Type B pancreatic cell (in vitro differentiated cells): ENCODE results near the gene CDK5RAP2. TPM values are rescaled to one million over a fixed set of nuclear protein-coding genes. Genes with fewer than 3 reads are reported as not detected.

Experiments used
- DNase-seq: peaks from one replicate; pipeline ENCODE4 v3.0.0; 2021; ENCODE audit warnings: mixed read lengths; ENCODE audit not compliant: unreplicated experiment; ENCODE audit errors: extremely low spot score
- H3K27ac Mint-ChIP-seq: 2 replicates; pipeline ENCODE4 v1.8.0; 2021; ENCODE audit warnings: mild to moderate bottlenecking, mixed read lengths
- H3K27me3 Mint-ChIP-seq: 2 replicates; pipeline ENCODE4 v1.8.0; 2021; ENCODE audit warnings: mixed read lengths
- H3K36me3 Mint-ChIP-seq: 2 replicates; pipeline ENCODE4 v1.8.0; 2021; ENCODE audit warnings: mixed read lengths
- H3K4me1 Mint-ChIP-seq: one replicate; pipeline ENCODE4 v1.8.0; 2021; ENCODE audit warnings: mixed read lengths; ENCODE audit not compliant: unreplicated experiment
- H3K4me3 Mint-ChIP-seq: 2 replicates; pipeline ENCODE4 v1.8.0; 2021; ENCODE audit warnings: mild to moderate bottlenecking, mixed read lengths
- H3K9me3 Mint-ChIP-seq: 2 replicates; pipeline ENCODE4 v1.8.0; 2021; ENCODE audit warnings: mixed read lengths
- CTCF ChIP-seq: fragments of 200-600 bp; sonication (generic); conservative IDR thresholded peaks from 2 replicates; pipeline ENCODE4 v1.5.0; 2021; ENCODE audit warnings: antibody characterized with exemption, mild to moderate bottlenecking
- total RNA-seq: library from RNA; stranded (reverse); gene quantifications from 2 replicates; pipeline ENCODE4 v1.2.1, GENCODE V29; 2021; ENCODE audit warnings: low replicate concordance

The CDK5RAP2 gene
- total RNA-seq, 1 donor from 2014 or later = 69.2 TPM

GRCh38 chr9:120603591-120603990 lies 23.6 kb upstream of the CDK5RAP2 start:
- peaks cover 16% of the 10 kb centered on the region for H3K36me3 Mint-ChIP-seq
- no peak for DNase-seq
- H3K9me3 Mint-ChIP-seq = no peaks in the 10 kb centered on the region
- no peak for TF ChIP-seq CTCF
- no peak overlapping the region for H3K4me3 Mint-ChIP-seq
- H3K27ac Mint-ChIP-seq = no peak overlapping the region
- H3K27me3 Mint-ChIP-seq = no peaks in the 10 kb centered on the region
- no peaks in the 10 kb centered on the region for H3K4me1 Mint-ChIP-seq

GRCh38 chr9:120603010-120603409 lies 23.0 kb upstream of the CDK5RAP2 start:
- Mint-ChIP-seq H3K4me3 (no peak overlapping the region), H3K27ac (no peak overlapping the region), H3K36me3 (peaks cover 12% of the 10 kb centered on the region), H3K4me1 (no peaks in the 10 kb centered on the region), H3K27me3 (no peaks in the 10 kb centered on the region), H3K9me3 (no peaks in the 10 kb centered on the region)
- no peak for TF ChIP-seq CTCF
- no peak for DNase-seq

GRCh38 chr9:120593955-120594277 lies 13.9 kb upstream of the CDK5RAP2 start:
- no peak overlapping the region for H3K27ac Mint-ChIP-seq
- DNase-seq = no peak
- TF ChIP-seq CTCF = no peak
- no peaks in the 10 kb centered on the region for H3K9me3 Mint-ChIP-seq
- no peak overlapping the region for H3K4me3 Mint-ChIP-seq
- no peaks in the 10 kb centered on the region for H3K4me1 Mint-ChIP-seq
- H3K36me3 Mint-ChIP-seq = no peaks in the 10 kb centered on the region
- no peaks in the 10 kb centered on the region for H3K27me3 Mint-ChIP-seq

- Mint-ChIP-seq H3K27ac (no peak overlapping the region), H3K27me3 (no peaks in the 10 kb centered on the region)
Observed at GRCh38 chr9:120593250-120593954, 13.4 kb upstream of the CDK5RAP2 start.

GRCh38 chr9:120592210-120592609 lies 12.2 kb upstream of the CDK5RAP2 start:
- no peak overlapping the region for H3K27ac Mint-ChIP-seq
- no peak for DNase-seq
- H3K9me3 Mint-ChIP-seq = no peaks in the 10 kb centered on the region
- H3K27me3 Mint-ChIP-seq = no peaks in the 10 kb centered on the region
- no peak overlapping the region for H3K4me3 Mint-ChIP-seq
- H3K4me1 Mint-ChIP-seq = no peaks in the 10 kb centered on the region
- no peaks in the 10 kb centered on the region for H3K36me3 Mint-ChIP-seq
- no peak for TF ChIP-seq CTCF

More at GRCh38 chr9:120593250-120593954, 13.4 kb upstream of the CDK5RAP2 start:
- no peaks in the 10 kb centered on the region for H3K9me3 Mint-ChIP-seq
- no peaks in the 10 kb centered on the region for H3K4me1 Mint-ChIP-seq
- no peak for TF ChIP-seq CTCF
- H3K4me3 Mint-ChIP-seq = no peak overlapping the region
- no peaks in the 10 kb centered on the region for H3K36me3 Mint-ChIP-seq
- no peak for DNase-seq

- H3K27ac Mint-ChIP-seq = no peak overlapping the region
- H3K9me3 Mint-ChIP-seq = no peaks in the 10 kb centered on the region
- H3K27me3 Mint-ChIP-seq = no peaks in the 10 kb centered on the region
- no peak for TF ChIP-seq CTCF
- no peak overlapping the region for H3K4me3 Mint-ChIP-seq
- no peak for DNase-seq
- H3K36me3 Mint-ChIP-seq = no peaks in the 10 kb centered on the region
- H3K4me1 Mint-ChIP-seq = peaks cover 6% of the 10 kb centered on the region
Observed at GRCh38 chr9:120587328-120587727, 7.4 kb upstream of the CDK5RAP2 start.
